Fibroblast of villous mesenchyme (primary cell): ENCODE results near the gene CAMK2G. TPM values are rescaled to one million over a fixed set of nuclear protein-coding genes. Genes with fewer than 3 reads are reported as not detected.
"Not testable (repeated sequence)": the region's sequence is repeated elsewhere in the genome, so short reads cannot be mapped to it uniquely, and the experiment has no call there.

Experiments
- DNase-seq: peaks from one replicate; pipeline ENCODE4 v3.0.0-alpha.2; 2010; ENCODE audit warnings: low read depth
- H3K4me3 ChIP-seq: 2 replicates; pipeline ENCODE4 v1.5.1; 2011; ENCODE audit warnings: low read depth, mild to moderate bottlenecking, low read length
- CTCF ChIP-seq: IDR thresholded peaks from 2 replicates; pipeline ENCODE4 v1.5.1; 2012; ENCODE audit warnings: low read depth, mild to moderate bottlenecking, low read length; ENCODE audit not compliant: insufficient read depth
- total RNA-seq: library from RNA; depleted of rRNA; stranded (reverse); fragments of >200 nt; gene quantifications from 2 replicates; pipeline ENCODE4 v1.2.3, GENCODE V29; 2012

Gene CAMK2G
- total RNA-seq, 1 donor: 36.7 TPM

GRCh38 chr10:73840056-73840402, 34.3 kb downstream of the CAMK2G start:
- DNase-seq: peak; percentile 68
- H3K4me3 ChIP-seq: no peak overlapping the region
- TF ChIP-seq CTCF: no peak

GRCh38 chr10:73839276-73839966, 34.9 kb downstream of the CAMK2G start:
- no peak for TF ChIP-seq CTCF
- no peak overlapping the region for H3K4me3 ChIP-seq
- no peak for DNase-seq

- DNase-seq: peak; percentile 17
- TF ChIP-seq CTCF: no peak
- no peak overlapping the region for H3K4me3 ChIP-seq
These were observed 35.5 kb downstream of the CAMK2G start for GRCh38 chr10:73838827-73839226.

- no peak for TF ChIP-seq CTCF
- DNase-seq: no peak
- H3K4me3 ChIP-seq: no peak overlapping the region
These were observed 36.3 kb downstream of the CAMK2G start for GRCh38 chr10:73838008-73838567.

GRCh38 chr10:73837072-73837471, 37.3 kb downstream of the CAMK2G start:
- DNase-seq: peak; percentile 20
- TF ChIP-seq CTCF: no peak
- H3K4me3 ChIP-seq: no peak overlapping the region

- no peak for TF ChIP-seq CTCF
- DNase-seq: no peak
These were observed 37.9 kb downstream of the CAMK2G start for GRCh38 chr10:73836427-73836980.

GRCh38 chr10:73829090-73829489, 45.3 kb downstream of the CAMK2G start:
- DNase-seq, H3K4me3 ChIP-seq: not testable (repeated sequence)

More at GRCh38 chr10:73836427-73836980, 37.9 kb downstream of the CAMK2G start:
- no peak overlapping the region for H3K4me3 ChIP-seq
